ENCODE measurements around the gene ZYG11A. TPM values are rescaled to one million over a fixed set of nuclear protein-coding genes. Genes with fewer than 3 reads are reported as not detected.

Gene ZYG11A
- total and polyA plus RNA-seq, 2 of the 8 experiments (the other 6 are each of a cell fraction or from before 2014, with no cell fraction given) = 0.89 to 2.6 TPM

GRCh38 chr1:52836035-52836434 is 6.5 kb upstream of the ZYG11A start (continued):
- no peak for TF ChIP-seq CHD7 (IDR thresholded peaks at IDR 0.05; ENCODE audit: insufficient replicate concordance, low read length)
- no peak for TF ChIP-seq RBBP5 (IDR thresholded peaks at IDR 0.05; ENCODE audit: borderline replicate concordance, low read depth, low read length)
- TF ChIP-seq POU5F1 (IDR thresholded peaks at IDR 0.05; ENCODE audit: low read depth, low read length) = peak; percentile 63; the same call in 1 of the 2 replicates
- TF ChIP-seq, protein P1, sequence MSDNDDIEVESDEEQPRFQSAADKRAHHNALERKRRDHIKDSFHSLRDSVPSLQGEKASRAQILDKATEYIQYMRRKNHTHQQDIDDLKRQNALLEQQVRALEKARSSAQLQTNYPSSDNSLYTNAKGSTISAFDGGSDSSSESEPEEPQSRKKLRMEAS (IDR thresholded peaks at IDR 0.05) = no peak
- TF ChIP-seq KDM4A (IDR thresholded peaks at IDR 0.05; ENCODE audit: low read depth, low read length, severe bottlenecking) = no peak
- no peak for TF ChIP-seq GTF2F1 (IDR thresholded peaks at IDR 0.05; ENCODE audit: borderline replicate concordance, low read depth, low read length)
